Stomach (tissue), 4 donors: ENCODE data around the gene NDUFV1.
"Not testable (repeated sequence)": the region's sequence is repeated elsewhere in the genome, so short reads cannot be mapped to it uniquely, and the experiment has no call there.

Experiments
- CTCF ChIP-seq, 7 experiments: fragments of 450-650 bp in 4 of 7; fragments of 200-600 bp in 3 of 7; sonication (generic) in 3 of 7; IDR thresholded peaks; one replicate each; pipeline ENCODE4 v1.5.1; 2016 to 2019; ENCODE audit warnings: antibody characterized with exemption in 7 of 7, control low read depth in 2 of 7, mild to moderate bottlenecking in 1 of 7
- EP300 ChIP-seq: sonication (generic); formaldehyde crosslinking; IDR thresholded peaks from one replicate; pipeline ENCODE4 v1.6.1; 2017; ENCODE audit warnings: antibody characterized with exemption
- POLR2A ChIP-seq, 4 donors: fragments of 450-650 bp; IDR thresholded peaks; one replicate each; pipeline ENCODE4 v1.6.1; 2016; ENCODE audit warnings: antibody characterized with exemption in 4 of 4, control low read depth in 2 of 4, mild to moderate bottlenecking in 1 of 4, moderate library complexity in 1 of 4
- POLR2AphosphoS5 ChIP-seq, 3 donors: sonication (generic); formaldehyde crosslinking; IDR thresholded peaks; one replicate each; pipeline ENCODE4 v1.6.1; 2016; ENCODE audit warnings: antibody characterized with exemption in 3 of 3

GRCh38 chr11:67619683-67620618, 13.2 kb downstream of the NDUFV1 start:
- TF ChIP-seq CTCF (IDR thresholded peaks at IDR 0.05); POLR2A (IDR thresholded peaks at IDR 0.05); POLR2AphosphoS5 (IDR thresholded peaks at IDR 0.05); EP300: not testable (repeated sequence)
